Mucosa of stomach (tissue), 1 donor: ENCODE data around the gene BRIP1.
"Not testable (repeated sequence)": the region's sequence is repeated elsewhere in the genome, so short reads cannot be mapped to it uniquely, and the experiment has no call there.

Experiments used
- H3K27me3 ChIP-seq: one replicate; pipeline ENCODE4 v1.7.0; 2013; ENCODE audit warnings: mild to moderate bottlenecking, low read length; ENCODE audit not compliant: control insufficient read depth, insufficient read depth
- H3K36me3 ChIP-seq: one replicate; pipeline ENCODE4 v1.7.0; 2013; ENCODE audit warnings: low read length; ENCODE audit not compliant: control insufficient read depth, insufficient read depth
- H3K4me1 ChIP-seq: one replicate; pipeline ENCODE4 v1.7.0; 2013; ENCODE audit warnings: mild to moderate bottlenecking, low read length; ENCODE audit not compliant: control insufficient read depth, insufficient read depth
- H3K4me3 ChIP-seq: one replicate; pipeline ENCODE4 v1.7.0; 2013; ENCODE audit warnings: low read length
- H3K9ac ChIP-seq: one replicate; pipeline ENCODE4 v1.7.0; 2013; ENCODE audit warnings: mild to moderate bottlenecking, low read length, moderate library complexity
- H3K9me3 ChIP-seq: one replicate; pipeline ENCODE4 v1.7.0; 2013; ENCODE audit warnings: mild to moderate bottlenecking, low read length, moderate library complexity; ENCODE audit not compliant: control insufficient read depth
- donor health status: Pancreatic carcinoma.

The BRIP1 gene

GRCh38 chr17:61862975-61863800, at the start of gene BRIP1:
Gene BRIP1, minus strand, starts transcription at chr17:61863528. Its CDS starts 1,989 bp downstream, at chr17:61861539.
- H3K4me1 ChIP-seq: no peaks in the 10 kb centered on the region
- no peaks in the 10 kb centered on the region for H3K27me3 ChIP-seq
- no peaks in the 10 kb centered on the region for H3K36me3 ChIP-seq
- H3K9me3 ChIP-seq: no peaks in the 10 kb centered on the region
- H3K9ac ChIP-seq: peak within 1 kb of the TSS; percentile 82
- peak within 1 kb of the TSS; percentile 81 for H3K4me3 ChIP-seq

GRCh38 chr17:61908292-61909037, 45.1 kb upstream of the BRIP1 start:
- Histone ChIP-seq H3K9me3 (no peaks in the 10 kb centered on the region), H3K27me3 (no peaks in the 10 kb centered on the region), H3K9ac (no peak overlapping the region), H3K4me3 (no peak overlapping the region), H3K4me1 (no peaks in the 10 kb centered on the region), H3K36me3 (no peaks in the 10 kb centered on the region)

DNA sequence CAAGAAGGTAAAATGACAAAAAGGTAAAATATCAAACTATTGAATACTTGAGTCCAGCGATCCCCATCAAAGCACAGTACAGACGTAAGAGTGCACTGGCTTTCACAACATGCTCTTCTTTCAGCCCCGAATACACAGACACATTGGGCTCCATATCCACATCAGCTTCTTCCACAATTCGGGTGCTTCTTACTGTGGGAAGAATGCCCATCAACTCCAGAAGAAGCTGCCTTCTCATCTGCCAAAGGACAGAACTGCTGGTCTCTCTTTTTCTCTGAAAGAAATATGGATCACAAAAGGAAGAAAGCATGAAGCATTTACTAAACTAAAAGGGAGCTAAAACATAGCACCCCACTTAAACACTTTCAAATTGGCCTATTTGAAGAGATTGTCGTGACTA, 44.0 kb upstream of the BRIP1 start:
- Histone ChIP-seq H3K36me3 (no peaks in the 10 kb centered on the region), H3K9ac (no peak overlapping the region), H3K9me3 (no peaks in the 10 kb centered on the region), H3K4me3 (no peak overlapping the region), H3K4me1 (no peaks in the 10 kb centered on the region), H3K27me3 (no peaks in the 10 kb centered on the region)

GRCh38 chr17:61904094-61904710, 40.9 kb upstream of the BRIP1 start:
- Histone ChIP-seq H3K4me1 (no peaks in the 10 kb centered on the region), H3K4me3 (no peak overlapping the region), H3K27me3 (no peaks in the 10 kb centered on the region), H3K9me3 (no peaks in the 10 kb centered on the region), H3K36me3 (no peaks in the 10 kb centered on the region), H3K9ac (no peak overlapping the region)

DNA sequence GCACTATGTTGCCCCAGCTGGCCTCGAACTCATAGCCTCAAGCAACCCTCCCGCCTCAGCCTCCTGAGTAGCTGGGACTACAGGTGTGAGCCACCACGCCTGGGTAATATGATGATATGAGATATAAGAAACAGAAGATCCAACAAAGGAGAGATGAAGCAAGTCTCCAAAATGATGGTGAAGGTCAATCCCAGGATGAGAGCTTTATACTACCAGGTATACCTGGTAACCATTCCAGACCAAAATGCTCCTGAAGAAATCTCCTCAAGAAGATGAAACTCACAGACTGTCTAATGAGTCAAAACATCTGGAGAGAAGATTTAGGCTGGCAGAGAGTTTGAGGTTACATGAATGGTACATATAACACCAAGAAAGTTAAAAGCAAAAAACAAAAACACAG, 39.9 kb upstream of the BRIP1 start:
- Histone ChIP-seq H3K4me3 (no peak overlapping the region), H3K36me3 (no peaks in the 10 kb centered on the region), H3K9me3 (no peaks in the 10 kb centered on the region)

GRCh38 chr17:61897548-61898180, 34.3 kb upstream of the BRIP1 start:
- Histone ChIP-seq H3K4me3 (no peak overlapping the region), H3K4me1 (no peaks in the 10 kb centered on the region), H3K36me3 (no peaks in the 10 kb centered on the region), H3K9ac (no peak overlapping the region), H3K27me3 (no peaks in the 10 kb centered on the region), H3K9me3 (no peaks in the 10 kb centered on the region)

More for the DNA sequence above, 39.9 kb upstream of the BRIP1 start:
- Histone ChIP-seq H3K4me1 (no peaks in the 10 kb centered on the region), H3K27me3 (no peaks in the 10 kb centered on the region), H3K9ac (no peak overlapping the region)

DNA sequence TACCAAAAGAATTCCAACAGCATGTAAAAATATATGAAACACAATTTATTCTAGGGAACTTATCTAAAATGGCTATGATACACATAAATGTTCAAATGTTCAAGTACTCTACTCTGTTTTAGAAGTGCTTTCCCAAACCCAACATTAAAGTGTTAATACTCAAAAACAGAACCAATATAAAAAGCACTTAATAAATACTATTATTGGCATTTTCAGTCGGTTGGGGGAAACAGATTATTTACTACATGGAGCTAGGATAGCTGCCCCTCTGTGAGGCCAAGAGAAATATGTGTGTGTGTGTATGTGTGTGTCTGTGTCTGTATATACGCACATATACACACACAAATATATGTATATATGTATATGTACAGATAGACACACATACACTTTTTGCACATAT, 32.1 kb upstream of the BRIP1 start:
- H3K27me3 ChIP-seq: no peaks in the 10 kb centered on the region
- H3K9me3 ChIP-seq: no peaks in the 10 kb centered on the region
- H3K9ac ChIP-seq: no peak overlapping the region
- H3K36me3 ChIP-seq: no peaks in the 10 kb centered on the region
- H3K4me3 ChIP-seq: no peak overlapping the region
- no peaks in the 10 kb centered on the region for H3K4me1 ChIP-seq

GRCh38 chr17:61894310-61894709, 31.0 kb upstream of the BRIP1 start:
- not testable (repeated sequence) for H3K4me3 ChIP-seq, H3K9ac ChIP-seq, H3K36me3 ChIP-seq, H3K4me1 ChIP-seq, H3K27me3 ChIP-seq, H3K9me3 ChIP-seq

- not testable (repeated sequence) for H3K9ac ChIP-seq, H3K27me3 ChIP-seq, H3K9me3 ChIP-seq, H3K4me3 ChIP-seq, H3K4me1 ChIP-seq, H3K36me3 ChIP-seq
Observed at GRCh38 chr17:61887733-61888132, 24.4 kb upstream of the BRIP1 start.

GRCh38 chr17:61885865-61886264, 22.5 kb upstream of the BRIP1 start:
- H3K9ac ChIP-seq, H3K27me3 ChIP-seq, H3K9me3 ChIP-seq, H3K4me3 ChIP-seq, H3K4me1 ChIP-seq, H3K36me3 ChIP-seq: not testable (repeated sequence)

- H3K27me3 ChIP-seq: no peaks in the 10 kb centered on the region
- H3K4me1 ChIP-seq: no peaks in the 10 kb centered on the region
- H3K4me3 ChIP-seq: no peak overlapping the region
- H3K9me3 ChIP-seq: no peaks in the 10 kb centered on the region
- no peak overlapping the region for H3K9ac ChIP-seq
- no peaks in the 10 kb centered on the region for H3K36me3 ChIP-seq
Observed at GRCh38 chr17:61884864-61885263, 21.5 kb upstream of the BRIP1 start.
